ENCODE results near the gene ARFIP1. TPM values are rescaled to one million over a fixed set of nuclear protein-coding genes. Genes with fewer than 3 reads are reported as not detected.
"Not testable (repeated sequence)": the region's sequence is repeated elsewhere in the genome, so short reads cannot be mapped to it uniquely, and the experiment has no call there.

Gene ARFIP1
- total RNA-seq, 1 donor from 2014 or later, result 30.1 TPM

DNA sequence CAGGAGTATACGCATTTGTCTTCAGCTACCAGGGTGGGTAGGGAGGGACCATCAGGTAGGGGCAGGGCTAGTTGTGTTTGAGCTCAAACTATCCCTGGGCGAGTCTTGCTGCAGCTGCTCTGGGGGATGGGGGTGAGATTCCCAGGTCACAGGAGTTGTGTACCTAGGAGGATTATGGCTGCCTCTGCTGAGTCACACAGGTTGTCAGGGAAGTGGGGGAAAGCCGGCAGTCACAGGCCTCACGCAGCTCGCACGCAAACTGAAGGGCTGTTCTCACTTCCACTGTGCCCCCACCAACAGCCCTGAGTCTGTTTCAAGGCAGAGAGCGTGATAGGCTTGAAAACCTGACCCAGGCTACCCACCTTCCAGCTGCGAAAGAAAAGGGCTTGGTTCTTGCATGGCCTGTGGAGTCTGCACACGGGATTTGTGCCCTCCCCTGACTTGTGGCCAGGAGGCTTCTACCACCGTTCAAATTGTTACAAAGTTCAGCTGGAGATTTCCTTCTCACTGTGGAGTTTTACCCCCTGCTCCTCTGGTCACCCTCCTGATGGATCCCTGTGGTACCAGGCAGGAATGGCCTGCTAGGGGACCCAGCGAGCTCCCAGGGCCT lies 63.8 kb downstream of the ARFIP1 start:
- no peak for DNase-seq (ENCODE audit: low spot score)

DNA sequence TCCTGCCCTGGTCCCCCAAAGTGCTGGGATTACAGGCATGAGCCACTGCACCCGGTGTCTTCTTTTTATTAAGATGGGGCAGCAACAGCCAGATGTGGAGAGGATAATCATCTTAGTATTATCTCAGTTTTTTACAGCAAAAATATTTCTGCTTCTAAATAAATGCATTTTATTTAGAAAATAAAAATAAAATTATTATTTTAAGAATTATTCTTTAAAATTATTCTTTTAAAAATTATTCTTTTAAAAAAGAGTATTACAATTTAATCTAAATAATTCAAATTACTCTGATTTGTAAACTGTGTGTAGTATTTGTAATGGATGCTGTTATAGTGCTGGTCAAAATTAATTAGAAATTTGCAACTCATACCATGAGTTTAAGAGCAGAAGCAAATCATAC lies 67.6 kb downstream of the ARFIP1 start:
- DNase-seq (ENCODE audit: low spot score), result no peak

DNA sequence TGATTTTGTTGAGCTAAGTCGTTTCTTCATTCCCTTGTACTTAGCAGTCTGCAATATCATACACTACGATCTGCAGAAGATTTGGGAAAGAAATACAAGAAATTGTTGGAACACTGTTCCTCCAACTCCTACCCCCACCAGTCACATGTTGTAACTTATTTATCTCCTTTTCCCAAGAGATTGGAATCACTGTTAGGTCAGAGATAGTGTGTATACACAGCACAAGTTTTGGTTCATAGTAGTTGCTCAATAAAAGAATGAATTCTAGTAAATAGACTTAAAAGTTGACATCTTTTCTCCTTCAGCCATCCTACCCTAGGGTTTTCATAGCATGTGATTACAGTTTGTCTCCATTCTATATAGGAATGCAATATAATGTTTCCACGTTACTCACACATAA lies 68.8 kb downstream of the ARFIP1 start:
- no peak for DNase-seq (ENCODE audit: low spot score)

DNA sequence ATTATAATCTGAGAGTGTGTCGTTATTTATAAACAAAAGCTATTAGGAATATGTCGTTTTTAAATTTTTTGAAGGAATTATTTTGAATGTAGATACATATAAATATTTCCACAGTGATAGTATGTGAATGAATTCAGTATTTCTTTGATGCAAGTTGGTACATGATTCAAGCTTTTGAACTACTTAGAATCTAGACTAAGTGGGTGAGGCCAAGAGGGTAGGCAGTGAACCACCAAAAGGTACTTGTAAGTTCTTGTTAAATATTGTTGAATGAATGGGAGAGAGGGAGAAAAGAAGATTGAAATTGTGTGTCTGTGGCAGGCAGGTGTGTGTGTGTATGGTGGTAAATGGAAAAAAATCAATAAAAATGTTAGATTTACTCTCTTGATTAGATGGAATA lies 69.6 kb downstream of the ARFIP1 start:
- no peak for DNase-seq (ENCODE audit: low spot score)

DNA sequence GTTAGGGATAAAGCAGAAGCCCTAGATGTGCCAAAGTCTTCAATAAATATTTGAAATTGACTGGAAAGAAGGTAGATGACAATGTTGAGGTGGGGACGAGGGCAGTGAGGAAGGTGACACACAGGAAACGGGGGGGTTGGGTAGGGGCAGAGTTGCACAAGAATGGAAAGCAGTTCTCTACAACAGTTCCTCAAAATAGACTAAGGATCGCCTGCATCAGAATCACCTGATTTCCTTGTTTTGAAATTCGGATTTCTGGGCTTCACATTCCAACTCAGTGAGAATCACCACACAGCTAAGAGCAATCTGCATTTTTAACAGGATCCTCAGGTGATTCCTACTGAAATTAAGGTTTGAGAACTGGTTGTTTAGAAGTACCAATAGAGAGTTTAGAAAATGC lies 70.6 kb downstream of the ARFIP1 start:
- no peak for DNase-seq (ENCODE audit: low spot score)

DNA sequence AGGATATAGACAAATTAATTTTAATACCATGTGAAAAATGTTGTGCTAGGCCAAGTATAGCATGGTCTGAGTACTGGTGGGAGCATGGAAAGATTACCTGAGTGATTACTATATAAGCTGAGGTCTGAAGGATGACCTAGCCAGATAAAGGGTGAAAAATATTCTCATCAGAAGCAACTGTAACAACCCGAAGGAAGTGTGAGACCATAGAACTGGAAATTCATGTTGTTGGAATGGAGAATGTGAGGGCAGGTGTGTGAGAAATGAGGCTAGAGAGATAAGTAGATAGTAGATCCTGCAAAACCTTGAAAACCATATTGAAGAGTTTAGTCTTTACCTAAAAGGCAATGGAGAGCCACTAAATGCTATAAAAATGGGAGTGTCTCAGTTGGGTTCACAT lies 71.5 kb downstream of the ARFIP1 start:
- DNase-seq (ENCODE audit: low spot score), result no peak

DNA sequence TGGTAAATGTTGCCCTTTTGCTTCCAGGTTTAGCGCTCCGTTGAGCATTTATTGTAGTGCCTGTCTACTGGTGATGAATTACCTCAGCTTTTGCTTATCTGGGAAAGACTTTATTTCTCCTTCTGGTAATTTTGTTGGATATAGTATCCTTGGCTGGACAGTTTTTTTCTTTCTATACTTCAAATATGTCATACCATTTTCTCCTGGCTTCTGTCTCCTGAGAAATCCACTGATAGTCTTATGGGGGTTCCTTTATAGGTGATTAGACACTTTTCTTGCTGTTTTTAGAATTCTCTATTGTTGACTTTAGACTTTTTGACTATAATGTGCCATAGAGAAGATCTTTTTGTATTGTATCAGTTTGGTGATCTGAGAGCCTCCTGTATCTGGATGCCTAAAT lies 73.5 kb downstream of the ARFIP1 start:
- no peak for DNase-seq (ENCODE audit: low spot score)

DNA sequence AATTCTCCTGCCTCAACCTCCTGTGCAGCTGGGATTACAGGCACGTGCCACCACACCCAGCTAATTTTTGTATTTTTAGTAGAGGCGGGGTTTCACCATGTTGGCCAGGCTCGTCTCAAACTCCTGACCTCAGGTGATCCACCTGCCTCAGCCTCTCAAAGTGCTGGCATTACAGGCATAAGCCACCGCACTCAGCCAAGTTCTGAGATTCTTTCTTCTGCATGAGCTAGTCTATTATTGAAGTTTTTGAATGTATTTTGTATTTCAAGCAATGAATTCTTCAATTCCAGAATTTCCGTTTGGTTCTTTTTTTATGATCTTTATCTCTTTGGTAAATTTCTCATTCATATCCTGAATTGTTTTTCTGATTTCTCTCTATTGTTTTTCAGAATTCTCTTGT lies 74.3 kb downstream of the ARFIP1 start:
- not testable (repeated sequence) for DNase-seq (ENCODE audit: low spot score)

DNA sequence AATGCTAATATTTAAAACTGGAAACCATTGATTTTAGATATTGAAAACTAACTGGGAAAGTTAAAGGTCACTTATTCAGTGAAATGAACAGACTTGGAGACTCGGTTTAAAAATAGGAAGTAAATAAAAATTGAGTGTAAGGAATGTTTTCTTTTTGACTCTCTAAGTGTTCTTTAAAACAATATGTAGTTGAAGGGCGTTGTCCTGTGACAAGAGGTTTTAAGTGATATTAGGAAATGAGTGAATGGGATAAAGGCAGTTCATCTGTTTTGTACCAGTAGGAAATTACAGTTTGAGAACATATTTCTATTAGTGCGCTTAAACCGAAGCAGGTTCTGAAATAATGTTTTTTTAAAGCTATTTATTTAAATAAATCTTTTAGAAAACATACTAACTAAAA lies 77.2 kb downstream of the ARFIP1 start:
- no peak for DNase-seq (ENCODE audit: low spot score)

DNA sequence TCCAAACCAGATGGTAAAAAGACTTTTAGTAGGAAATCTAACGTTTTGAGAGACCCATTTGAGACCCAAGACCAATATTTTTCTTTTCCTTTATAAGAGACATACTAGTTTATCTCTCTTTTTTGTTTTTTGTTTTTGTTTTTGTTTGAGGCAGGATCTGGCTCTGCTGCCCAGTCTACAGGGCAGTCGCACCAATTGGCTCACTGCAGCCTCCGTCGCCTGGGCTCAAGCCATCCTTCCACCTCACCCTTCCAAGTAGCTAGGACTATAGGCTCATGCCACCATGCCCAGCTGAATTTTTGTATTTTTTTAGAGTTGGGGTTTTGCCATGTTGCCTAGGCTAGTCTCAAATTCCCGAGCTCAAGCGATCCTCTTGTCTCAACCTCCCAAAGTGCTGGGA lies 79.2 kb downstream of the ARFIP1 start:
- DNase-seq (ENCODE audit: low spot score), result no peak

DNA sequence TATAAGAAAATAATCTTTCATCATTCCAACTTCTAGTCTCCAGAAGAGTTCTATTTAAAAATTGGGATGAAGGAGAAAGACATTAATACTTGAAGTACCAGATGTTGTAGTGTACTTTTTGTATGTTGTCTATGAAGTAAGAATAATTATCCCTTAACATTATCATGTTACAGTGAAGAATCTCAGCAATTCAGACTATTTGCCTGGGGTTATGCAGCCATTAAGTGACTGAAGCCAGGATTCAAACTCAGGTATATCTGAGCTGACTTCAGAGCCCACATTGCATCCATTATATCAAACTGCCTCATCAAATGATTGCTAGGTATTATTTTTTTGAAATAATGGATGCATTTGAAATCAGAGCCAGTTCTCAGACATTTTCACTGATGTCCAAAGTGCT lies 80.3 kb downstream of the ARFIP1 start:
- no peak for DNase-seq (ENCODE audit: low spot score)

DNA sequence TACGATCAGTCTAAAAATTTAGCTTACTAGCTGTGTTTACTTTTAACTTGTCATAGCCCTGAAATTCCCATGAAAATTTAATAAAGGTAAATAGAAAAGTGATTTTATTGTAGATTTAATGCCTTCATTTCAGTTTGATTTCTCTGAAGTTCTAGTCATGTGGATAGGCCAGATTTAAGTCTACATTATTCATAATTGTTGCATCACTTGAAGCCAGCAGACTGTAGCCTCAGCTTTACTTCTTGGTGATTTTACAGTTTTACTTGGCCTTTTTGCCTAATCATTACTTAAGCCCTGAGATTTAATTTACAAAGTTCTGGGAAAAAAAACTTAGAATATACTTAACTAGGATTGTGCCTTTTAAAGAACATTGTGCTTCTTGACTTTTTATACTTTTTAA lies 82.9 kb downstream of the ARFIP1 start:
- DNase-seq (ENCODE audit: low spot score), result no peak

DNA sequence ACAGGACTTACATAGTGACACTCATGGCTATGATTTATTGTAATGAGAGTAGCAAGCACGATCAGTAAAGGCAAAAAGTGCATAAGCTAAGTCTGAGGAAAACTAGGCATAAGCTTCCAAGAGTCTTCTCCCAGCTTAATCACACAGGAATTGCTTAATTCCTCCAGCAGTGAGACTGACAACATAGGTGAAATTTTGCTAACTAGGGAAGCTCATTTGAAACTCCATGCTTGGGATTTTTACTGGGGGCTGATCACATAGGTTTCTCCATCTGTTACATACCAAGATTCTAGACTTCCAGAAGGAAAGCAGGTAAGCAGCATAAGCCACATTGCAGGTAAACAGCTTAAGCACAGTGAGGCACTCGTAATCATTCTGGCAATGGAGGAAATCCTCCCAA lies 84.6 kb downstream of the ARFIP1 start:
- no peak for DNase-seq (ENCODE audit: low spot score)

DNA sequence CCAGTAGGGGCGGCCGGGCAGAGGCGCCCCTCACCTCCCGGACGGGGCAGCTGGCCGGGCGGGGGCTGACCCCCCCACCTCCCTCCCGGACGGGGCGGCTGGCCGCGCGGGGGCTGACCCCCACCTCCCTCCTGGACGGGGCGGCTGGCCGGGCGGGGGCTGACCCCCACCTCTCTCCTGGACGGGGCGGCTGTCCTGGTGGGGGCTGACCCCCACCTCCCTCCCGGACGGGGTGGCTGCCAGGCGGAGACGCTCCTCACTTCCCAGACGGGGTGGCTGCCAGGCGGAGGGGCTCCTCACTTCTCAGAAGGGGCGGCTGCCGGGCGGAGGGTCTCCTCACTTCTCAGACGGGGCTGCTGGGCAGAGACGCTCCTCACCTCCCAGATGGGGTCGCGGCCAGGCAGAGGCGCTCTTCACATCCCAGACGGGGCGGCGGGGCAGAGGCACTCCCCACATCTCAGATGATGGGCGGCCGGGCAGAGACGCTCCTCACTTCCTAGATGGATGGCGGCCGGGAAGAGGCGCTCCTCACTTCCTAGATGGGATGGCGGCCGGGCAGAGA lies 86.8 kb downstream of the ARFIP1 start:
- DNase-seq (ENCODE audit: low spot score), result not testable (repeated sequence)

DNA sequence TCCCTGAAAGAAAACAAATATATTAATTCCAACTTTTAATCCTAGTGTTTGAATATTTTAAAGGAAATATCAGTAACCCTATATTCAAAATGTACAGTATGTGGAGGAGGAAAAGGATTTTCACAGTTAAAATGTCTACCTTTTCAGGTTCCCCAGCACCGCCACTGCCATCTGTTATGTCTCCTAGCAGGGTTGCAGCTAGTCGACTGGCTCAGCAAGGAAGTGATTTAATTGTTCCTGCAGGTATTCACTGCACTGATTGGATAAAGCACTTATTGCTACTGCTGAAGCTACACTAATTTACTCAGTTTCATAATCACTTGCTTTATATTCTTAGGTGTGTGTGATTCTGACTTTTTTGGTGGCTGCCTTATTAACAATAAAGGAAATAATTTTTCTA lies 90.9 kb downstream of the ARFIP1 start:
- no peak for DNase-seq (ENCODE audit: low spot score)

DNA sequence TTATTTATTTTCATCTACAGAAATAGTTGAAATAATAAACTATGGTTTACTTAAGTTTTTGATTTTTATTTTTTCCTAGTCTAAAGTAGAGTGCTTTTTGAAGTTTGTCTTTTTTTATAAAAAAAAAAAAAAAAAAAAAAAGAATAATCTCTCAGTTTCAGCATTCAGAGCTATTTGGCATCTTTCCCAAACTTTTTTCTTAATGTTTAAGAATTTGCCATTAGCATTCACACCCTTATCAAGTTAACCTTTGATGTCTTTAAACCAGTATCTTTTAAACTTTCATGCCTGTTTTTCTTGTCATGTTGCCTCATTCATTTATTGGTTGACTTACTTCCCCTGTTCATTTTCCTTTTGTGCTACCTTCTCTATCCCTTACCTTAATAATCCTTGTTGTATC lies 95.5 kb downstream of the ARFIP1 start:
- DNase-seq (ENCODE audit: low spot score), result no peak

DNA sequence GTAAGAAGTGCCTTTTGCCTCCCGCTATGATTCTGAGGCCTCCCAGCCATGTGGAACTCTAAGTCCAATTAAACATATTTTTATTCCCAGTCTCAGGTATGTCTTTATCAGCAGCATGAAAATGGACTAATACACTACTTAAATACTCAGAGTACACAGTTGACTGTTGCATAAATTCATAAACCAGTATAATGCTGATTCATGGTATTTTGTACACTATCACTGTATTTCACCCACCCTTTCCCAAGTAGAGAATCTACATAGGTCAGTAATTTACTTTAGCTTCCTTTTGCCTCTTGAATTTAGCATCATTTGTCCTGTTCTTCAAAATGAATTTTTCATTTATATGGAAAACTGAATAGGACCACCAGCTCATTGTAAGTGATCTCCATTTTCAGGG lies 98.1 kb downstream of the ARFIP1 start:
- DNase-seq (ENCODE audit: low spot score), result no peak

DNA sequence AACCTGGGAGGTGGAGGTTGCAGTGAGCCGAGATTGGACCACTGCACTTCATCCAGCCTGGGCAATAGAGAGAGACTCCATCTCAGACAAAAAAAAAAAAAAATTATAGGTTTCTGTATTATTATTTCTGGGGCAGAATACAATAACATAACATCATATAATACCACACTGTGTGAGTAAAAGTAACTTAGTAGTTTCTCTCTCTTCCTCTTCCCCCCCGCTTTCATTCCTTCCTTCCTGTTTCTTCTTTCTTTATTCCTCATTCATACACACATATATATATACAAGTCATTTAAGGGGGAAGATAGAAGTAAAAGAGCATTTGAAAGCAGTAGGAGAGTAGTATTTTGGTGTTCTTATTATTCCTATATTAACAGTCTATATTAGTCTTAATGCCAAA lies 100.5 kb downstream of the ARFIP1 start:
- no peak for DNase-seq (ENCODE audit: low spot score)

DNA sequence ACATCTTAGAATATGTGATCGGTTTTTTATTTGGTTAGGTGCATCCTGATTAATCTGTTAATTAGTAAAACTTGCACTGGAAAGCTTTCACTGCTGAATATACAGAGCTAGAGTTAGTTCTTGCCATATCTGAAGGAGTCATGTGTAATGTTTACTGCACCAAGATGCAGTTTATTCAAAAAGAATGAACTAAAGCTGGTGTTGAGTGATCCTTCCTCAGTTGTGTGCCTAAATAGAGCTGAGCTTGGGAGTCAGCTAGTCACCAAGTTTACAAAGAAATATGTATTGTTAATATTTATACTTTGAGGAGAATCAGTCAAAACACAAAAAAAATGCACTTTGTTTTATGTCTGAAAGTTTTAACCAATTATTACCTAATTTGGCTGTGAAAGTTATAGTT lies 102.2 kb downstream of the ARFIP1 start:
- no peak for DNase-seq (ENCODE audit: low spot score)

DNA sequence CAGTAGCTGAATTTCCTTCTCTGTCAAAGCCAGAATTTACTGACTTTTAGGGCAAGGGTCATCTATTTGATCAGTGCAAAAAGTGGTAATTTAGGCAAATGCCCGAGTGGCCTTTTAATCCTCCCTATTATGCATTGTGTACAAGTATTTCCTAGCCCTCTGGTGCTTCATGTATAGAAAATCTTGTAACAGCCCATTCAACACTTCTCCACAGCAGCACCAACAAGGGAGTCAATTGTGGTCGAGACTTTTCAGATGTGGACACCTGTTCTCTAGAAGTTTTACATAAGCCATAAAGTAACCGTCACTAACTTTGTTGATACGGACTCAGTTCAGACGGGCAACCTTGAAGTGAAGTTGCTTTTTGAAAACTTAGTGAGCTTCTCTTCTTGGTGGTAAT lies 105.4 kb downstream of the ARFIP1 start:
- DNase-seq (ENCODE audit: low spot score), result no peak

DNA sequence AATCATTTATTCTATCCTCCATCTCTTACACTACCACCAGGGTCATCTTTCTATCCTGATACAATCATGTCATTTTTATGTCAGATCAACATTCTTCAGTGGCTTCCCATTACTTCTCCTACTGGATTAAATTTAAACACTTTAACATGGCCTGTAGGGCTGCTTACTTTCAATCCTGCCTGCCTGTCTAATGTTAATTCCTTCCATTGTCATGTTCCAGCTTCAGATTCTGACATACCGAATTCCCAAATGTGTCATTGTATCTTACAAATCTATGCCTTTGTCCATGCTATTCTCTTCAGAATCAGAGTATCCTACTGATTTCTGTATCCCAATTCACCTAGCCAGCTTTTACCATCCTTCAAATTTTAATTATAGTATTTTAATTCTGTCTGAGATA lies 106.4 kb downstream of the ARFIP1 start:
- DNase-seq (ENCODE audit: low spot score), result no peak

DNA sequence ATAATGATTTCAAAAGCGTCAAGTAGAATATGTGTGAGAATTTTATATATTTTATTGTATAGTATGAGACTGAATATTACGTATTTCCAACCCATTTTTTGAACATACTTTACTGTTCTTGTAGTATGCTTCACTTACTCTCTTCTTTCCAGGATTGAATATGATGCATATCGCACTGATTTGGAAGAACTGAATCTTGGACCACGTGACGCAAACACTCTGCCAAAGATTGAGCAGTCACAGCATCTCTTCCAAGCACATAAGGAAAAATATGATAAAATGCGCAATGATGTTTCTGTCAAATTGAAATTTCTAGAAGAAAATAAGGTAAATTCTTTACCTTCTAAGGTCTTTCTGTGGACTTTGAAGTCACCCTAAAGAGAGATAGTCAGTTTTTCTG lies 108.2 kb downstream of the ARFIP1 start:
- DNase-seq (ENCODE audit: low spot score), result no peak

DNA sequence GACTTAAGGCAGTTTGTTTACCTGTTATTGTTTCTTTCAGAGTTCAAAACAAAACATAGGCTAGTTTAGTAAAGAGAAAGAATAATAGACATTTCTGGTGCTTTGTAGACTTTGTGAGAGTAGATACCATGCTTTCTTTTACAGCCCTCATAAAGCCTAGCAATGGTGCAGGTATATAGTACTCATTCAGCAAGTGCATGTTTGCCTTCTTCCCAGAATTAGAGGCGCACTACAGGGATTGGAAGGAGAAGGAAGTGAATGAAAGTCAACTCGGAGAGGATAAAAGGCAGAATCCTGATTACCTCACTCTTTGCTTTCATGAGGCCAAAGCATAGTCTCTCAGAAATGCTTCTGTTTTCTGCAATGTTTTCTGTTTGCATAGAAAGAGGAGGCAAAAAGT lies 113.2 kb downstream of the ARFIP1 start:
- DNase-seq (ENCODE audit: low spot score), result no peak

DNA sequence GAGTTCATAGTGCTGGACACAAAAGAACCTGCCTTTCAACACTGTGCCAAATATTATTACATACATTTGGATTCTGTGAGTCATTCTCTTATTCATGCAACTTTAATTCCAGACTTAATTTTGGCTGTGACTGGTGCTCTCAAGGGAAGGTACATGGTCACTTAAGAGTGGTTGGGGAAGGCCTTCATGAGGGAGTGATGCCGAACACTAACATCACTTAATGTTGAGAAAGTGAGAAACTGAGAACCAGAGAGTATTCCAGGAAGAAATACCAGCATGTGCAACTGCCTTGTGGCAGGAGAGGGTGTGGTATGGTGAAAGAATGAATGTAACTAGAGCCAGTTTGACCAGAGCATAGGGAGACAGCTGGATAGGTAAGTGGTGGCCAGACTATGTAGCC lies 114.9 kb downstream of the ARFIP1 start:
- DNase-seq (ENCODE audit: low spot score), result no peak

All from mesenteric fat pad (tissue), 1 donor.